H9 (cell line): ENCODE measurements around the gene ZNF546. TPM values are rescaled to one million over a fixed set of nuclear protein-coding genes. Genes with fewer than 3 reads are reported as not detected.

ENCODE experiments used
- DNase-seq: peaks from one replicate; pipeline ENCODE4 v3.0.0-alpha.2; 2017
- H2AFZ ChIP-seq: one replicate; pipeline ENCODE4 v1.6.1; 2013; ENCODE audit warnings: mild to moderate bottlenecking, low read length, control low read depth, moderate library complexity
- H2AK5ac ChIP-seq: 2 replicates; pipeline ENCODE4 v1.6.1; 2013; ENCODE audit warnings: low read length, control low read depth, mixed read lengths; ENCODE audit not compliant: insufficient read length
- H2BK120ac ChIP-seq: one replicate; pipeline ENCODE4 v1.6.1; 2013; ENCODE audit warnings: low read depth, mild to moderate bottlenecking, low read length, control low read depth, inconsistent platforms; ENCODE audit not compliant: poor library complexity, severe bottlenecking
- H2BK12ac ChIP-seq: 2 replicates; pipeline ENCODE4 v1.6.1; 2013; ENCODE audit warnings: low read length, control low read depth, mixed read lengths, low read depth; ENCODE audit not compliant: insufficient read length
- H2BK15ac ChIP-seq: 2 replicates; pipeline ENCODE4 v1.6.1; 2013; ENCODE audit warnings: low read depth, low read length, control low read depth
- H2BK20ac ChIP-seq: one replicate; pipeline ENCODE4 v1.6.1; 2013; ENCODE audit warnings: low read depth, mild to moderate bottlenecking, low read length, control low read depth, inconsistent platforms; ENCODE audit not compliant: poor library complexity, severe bottlenecking
- H2BK5ac ChIP-seq: 2 replicates; pipeline ENCODE4 v1.6.1; 2013; ENCODE audit warnings: low read length, control low read depth, mixed read lengths; ENCODE audit not compliant: insufficient read length
- H3K14ac ChIP-seq: 2 replicates; pipeline ENCODE4 v1.6.1; 2013; ENCODE audit warnings: low read length, control low read depth; ENCODE audit not compliant: insufficient read depth
- H3K18ac ChIP-seq: 2 replicates; pipeline ENCODE4 v1.6.1; 2013; ENCODE audit warnings: low read depth, mild to moderate bottlenecking, mixed read lengths, low read length, control low read depth; ENCODE audit not compliant: insufficient read length
- H3K23ac ChIP-seq: 2 replicates; pipeline ENCODE4 v1.6.1; 2013; ENCODE audit warnings: low read length, control low read depth, mixed read lengths, low read depth; ENCODE audit not compliant: insufficient read length
- H3K23me2 ChIP-seq: 2 replicates; pipeline ENCODE4 v1.6.1; 2013; ENCODE audit warnings: low read depth, mild to moderate bottlenecking, mixed read lengths, low read length, control low read depth; ENCODE audit not compliant: insufficient read length, poor library complexity, severe bottlenecking
- H3K27ac ChIP-seq: 2 replicates; pipeline ENCODE4 v1.5.1; 2013; ENCODE audit warnings: low read length, control low read depth, mixed read lengths, low read depth; ENCODE audit not compliant: insufficient read length
- H3K27me3 ChIP-seq: 2 replicates; pipeline ENCODE4 v1.6.1; 2013; ENCODE audit warnings: low read length, control low read depth, inconsistent platforms; ENCODE audit not compliant: insufficient read depth
- H3K4ac ChIP-seq: 2 replicates; pipeline ENCODE4 v1.6.1; 2013; ENCODE audit warnings: low read depth, mild to moderate bottlenecking, control low read depth, inconsistent platforms, low read length, moderate library complexity
- H3K4me1 ChIP-seq: 2 replicates; pipeline ENCODE4 v1.6.1; 2013; ENCODE audit warnings: low read length, control low read depth, inconsistent platforms; ENCODE audit not compliant: insufficient read depth
- H3K4me2 ChIP-seq: 2 replicates; pipeline ENCODE4 v1.6.1; 2013; ENCODE audit warnings: low read length, control low read depth, mixed read lengths; ENCODE audit not compliant: insufficient read length, insufficient read depth
- H3K56ac ChIP-seq: 2 replicates; pipeline ENCODE4 v1.6.1; 2013; ENCODE audit warnings: low read depth, mild to moderate bottlenecking, mixed read lengths, low read length, control low read depth; ENCODE audit not compliant: insufficient read length
- H3K79me1 ChIP-seq: 2 replicates; pipeline ENCODE4 v1.6.1; 2013; ENCODE audit warnings: low read depth, mild to moderate bottlenecking, moderate library complexity, low read length, control low read depth, inconsistent platforms; ENCODE audit not compliant: insufficient read depth, poor library complexity, severe bottlenecking
- H3K79me2 ChIP-seq: 2 replicates; pipeline ENCODE4 v1.6.1; 2013; ENCODE audit warnings: low read length, control low read depth, inconsistent platforms; ENCODE audit not compliant: insufficient read depth
- H3K9ac ChIP-seq: 2 replicates; pipeline ENCODE4 v1.6.1; 2013; ENCODE audit warnings: low read length, control low read depth, mixed read lengths; ENCODE audit not compliant: insufficient read length; ENCODE audit errors: extremely low read depth
- H3K9me3 ChIP-seq: one replicate; pipeline ENCODE4 v1.6.1; 2013; ENCODE audit warnings: low read depth, low read length, inconsistent platforms; ENCODE audit not compliant: control insufficient read depth
- H3T11ph ChIP-seq: one replicate; pipeline ENCODE4 v1.6.1; 2013; ENCODE audit warnings: mild to moderate bottlenecking, low read length, control low read depth, inconsistent platforms
- H4K20me1 ChIP-seq: one replicate; pipeline ENCODE4 v1.6.1; 2013; ENCODE audit not compliant: control insufficient read depth, insufficient read length, insufficient read depth
- H4K5ac ChIP-seq: 2 replicates; pipeline ENCODE4 v1.6.1; 2013; ENCODE audit warnings: low read depth, mild to moderate bottlenecking, mixed read lengths, low read length, control low read depth; ENCODE audit not compliant: insufficient read length
- H4K8ac ChIP-seq: replicated peaks from 2 replicates; pipeline ENCODE4 v1.6.1; 2013; ENCODE audit warnings: low read length, control low read depth, mixed read lengths, low read depth; ENCODE audit not compliant: insufficient read length
- H4K91ac ChIP-seq: 2 replicates; pipeline ENCODE4 v1.6.1; 2013; ENCODE audit warnings: low read depth, mild to moderate bottlenecking, moderate library complexity, mixed read lengths, low read length, control low read depth; ENCODE audit not compliant: insufficient read length
- H3K27ac Mint-ChIP-seq, 3 experiments: 2 replicates in 2 of 3; 3 replicates in 1 of 3; pipeline ENCODE4 v1.8.0; 2020 to 2021; ENCODE audit warnings: mixed read lengths in 3 of 3, mild to moderate bottlenecking in 1 of 3, moderate library complexity in 1 of 3
- H3K27me3 Mint-ChIP-seq: 2 replicates; pipeline ENCODE4 v1.8.0; 2021; ENCODE audit warnings: low read depth, mild to moderate bottlenecking, moderate library complexity, mixed read lengths
- H3K36me3 Mint-ChIP-seq, 3 experiments: 2 replicates in 2 of 3; 3 replicates in 1 of 3; pipeline ENCODE4 v1.8.0; 2020 to 2021; ENCODE audit warnings: low read depth in 3 of 3, mixed read lengths in 3 of 3; ENCODE audit not compliant: insufficient read depth in 1 of 3
- H3K4me1 Mint-ChIP-seq, 2 experiments: 2 replicates each; pipeline ENCODE4 v1.8.0; 2020; ENCODE audit warnings: mixed read lengths in 2 of 2
- H3K4me3 Mint-ChIP-seq, 2 experiments: 2 replicates in 1 of 2; 3 replicates in 1 of 2; pipeline ENCODE4 v1.8.0; 2020 to 2021; ENCODE audit warnings: mild to moderate bottlenecking in 2 of 2, mixed read lengths in 2 of 2, moderate library complexity in 1 of 2
- H3K9me3 Mint-ChIP-seq, 2 experiments: 2 replicates in 1 of 2; 3 replicates in 1 of 2; pipeline ENCODE4 v1.8.0; 2020; ENCODE audit warnings: mild to moderate bottlenecking in 2 of 2, mixed read lengths in 2 of 2, moderate library complexity in 1 of 2
- CTCF ChIP-seq: fragments of 200-600 bp; sonication (generic); conservative IDR thresholded peaks from 3 replicates; pipeline ENCODE4 v1.8.0; 2021; ENCODE audit warnings: antibody characterized with exemption, mild to moderate bottlenecking
- total RNA-seq: library from RNA; stranded (reverse); gene quantifications from 2 replicates; pipeline ENCODE4 v1.2.1, GENCODE V29; 2021

The ZNF546 gene
- total RNA-seq, 1 experiment from 2014 or later, result 1.7 TPM

- no peaks in the 10 kb centered on the region for H3K27me3 ChIP-seq
- H3K14ac ChIP-seq, result no peak overlapping the region
- no peaks in the 10 kb centered on the region for H3K27me3 Mint-ChIP-seq
- H3K23me2 ChIP-seq, result no peaks in the 10 kb centered on the region
- no peak overlapping the region for H3K23ac ChIP-seq
- no peak overlapping the region for H3K4me2 ChIP-seq
- no peak overlapping the region for H2BK20ac ChIP-seq
- no peak for TF ChIP-seq CTCF
- no peaks in the 10 kb centered on the region for H4K20me1 ChIP-seq
- no peak overlapping the region for H2BK120ac ChIP-seq
- H3K4ac ChIP-seq, result no peak overlapping the region
- no peak overlapping the region for H3K56ac ChIP-seq
- no peak overlapping the region for H2BK15ac ChIP-seq
- no peak overlapping the region for H3K27ac Mint-ChIP-seq
- H3K4me1 ChIP-seq, result no peaks in the 10 kb centered on the region
- peaks cover 3% of the 10 kb centered on the region for H3K79me1 ChIP-seq
- no peak overlapping the region for H2AFZ ChIP-seq
- H3K9ac ChIP-seq, result no peak overlapping the region
- no peak overlapping the region for H3T11ph ChIP-seq
- peaks cover 2% of the 10 kb centered on the region; the same call in 1 of the 2 replicates for H3K79me2 ChIP-seq
- peaks cover 22 to 34% (median 33%) of the 10 kb centered on the region in 3 experiments for H3K36me3 Mint-ChIP-seq
- no peaks in the 10 kb centered on the region for H3K9me3 ChIP-seq
- no peak overlapping the region for H2BK5ac ChIP-seq
- no peak overlapping the region for H4K5ac ChIP-seq
- H4K8ac ChIP-seq, result no peak overlapping the region
- H3K27ac ChIP-seq, result no peak overlapping the region
- no peak overlapping the region for H2BK12ac ChIP-seq
- DNase-seq, result no peak
- no peak overlapping the region for H2AK5ac ChIP-seq
- H4K91ac ChIP-seq, result no peak overlapping the region
- peaks cover 34 to 45% of the 10 kb centered on the region in 2 experiments for H3K9me3 Mint-ChIP-seq
- no peak overlapping the region for H3K4me3 Mint-ChIP-seq
- H3K4me1 Mint-ChIP-seq, result no peaks in the 10 kb centered on the region
- no peak overlapping the region for H3K18ac ChIP-seq
These were observed 9.7 kb upstream of the ZNF546 start for GRCh38 chr19:39987167-39987566.
